VCaP (cell line): ENCODE measurements around the gene BTBD1.
"Not testable (repeated sequence)": the region's sequence is repeated elsewhere in the genome, so short reads cannot be mapped to it uniquely, and the experiment has no call there.

Experiments used
- H3K27ac ChIP-seq: fragments of 450-650 bp; 2 replicates; pipeline ENCODE4 v1.5.1; 2017
- CTCF ChIP-seq: fragments of 450-650 bp; conservative IDR thresholded peaks from 2 replicates; pipeline ENCODE4 v1.5.1; 2017; ENCODE audit warnings: mild to moderate bottlenecking, moderate library complexity

BTBD1 gene

GRCh38 chr15:83092309-83092976 lies 25.4 kb upstream of the BTBD1 start:
- no peak overlapping the region for H3K27ac ChIP-seq
- TF ChIP-seq CTCF: no peak

DNA sequence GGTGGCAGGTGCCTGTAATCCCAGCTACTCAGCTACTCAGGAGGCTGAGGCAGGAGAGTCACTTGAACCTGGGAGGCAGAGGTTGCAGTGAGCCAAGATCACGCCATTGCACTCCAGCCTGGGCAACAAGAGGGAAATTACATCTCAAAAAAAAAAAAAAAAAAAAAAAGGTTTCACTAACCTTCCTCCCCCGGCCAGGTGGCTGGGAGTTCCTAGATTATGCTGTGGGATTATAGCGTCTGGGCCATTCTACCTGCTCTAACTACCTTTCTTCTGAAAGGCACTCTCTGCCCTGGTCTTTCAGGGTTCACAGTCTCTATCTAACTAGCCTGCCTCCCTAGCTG lies 24.9 kb upstream of the BTBD1 start:
- not testable (repeated sequence) for H3K27ac ChIP-seq

GRCh38 chr15:83090465-83090864 lies 23.4 kb upstream of the BTBD1 start:
- H3K27ac ChIP-seq: no peak overlapping the region

GRCh38 chr15:83088876-83089275 lies 21.8 kb upstream of the BTBD1 start:
- no peak for TF ChIP-seq CTCF

More at GRCh38 chr15:83090465-83090864, 23.4 kb upstream of the BTBD1 start:
- TF ChIP-seq CTCF: no peak

GRCh38 chr15:83087576-83087975 lies 20.5 kb upstream of the BTBD1 start:
- TF ChIP-seq CTCF: no peak
- no peak overlapping the region for H3K27ac ChIP-seq

More at GRCh38 chr15:83088876-83089275, 21.8 kb upstream of the BTBD1 start:
- H3K27ac ChIP-seq: no peak overlapping the region

DNA sequence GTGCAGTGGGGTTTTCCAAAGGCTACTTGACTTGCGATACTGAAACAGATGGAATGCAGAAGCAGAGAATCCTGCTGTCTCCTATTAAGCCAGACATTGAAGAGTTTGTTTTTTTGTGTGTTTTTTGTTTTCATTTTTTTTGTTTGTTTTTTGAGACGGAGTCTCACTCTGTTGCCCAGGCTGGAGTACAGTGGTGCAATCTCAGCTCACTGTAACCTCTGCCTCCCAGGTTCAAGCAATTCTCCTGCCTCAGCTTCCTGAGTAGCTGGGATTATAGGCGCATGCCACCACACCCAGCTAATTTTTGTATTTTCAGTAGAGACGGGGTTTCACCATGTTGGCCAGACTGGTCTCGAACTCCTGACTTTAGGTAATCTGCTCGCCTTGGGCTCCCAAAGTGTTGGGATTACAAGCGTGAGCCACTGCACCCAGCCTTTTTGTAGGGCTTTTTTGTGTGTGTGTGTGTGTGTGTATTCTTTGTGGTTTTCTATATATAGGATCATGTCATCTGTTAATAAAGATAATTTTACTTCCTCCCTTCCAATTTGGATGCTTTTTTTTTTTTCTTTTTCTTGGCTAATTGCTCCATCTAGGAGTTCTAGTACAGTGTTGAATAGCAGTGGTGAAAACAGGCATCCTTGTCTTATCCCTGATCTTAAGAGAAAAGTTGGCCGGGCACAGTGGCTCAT lies 19.0 kb upstream of the BTBD1 start:
- H3K27ac ChIP-seq: not testable (repeated sequence)

DNA sequence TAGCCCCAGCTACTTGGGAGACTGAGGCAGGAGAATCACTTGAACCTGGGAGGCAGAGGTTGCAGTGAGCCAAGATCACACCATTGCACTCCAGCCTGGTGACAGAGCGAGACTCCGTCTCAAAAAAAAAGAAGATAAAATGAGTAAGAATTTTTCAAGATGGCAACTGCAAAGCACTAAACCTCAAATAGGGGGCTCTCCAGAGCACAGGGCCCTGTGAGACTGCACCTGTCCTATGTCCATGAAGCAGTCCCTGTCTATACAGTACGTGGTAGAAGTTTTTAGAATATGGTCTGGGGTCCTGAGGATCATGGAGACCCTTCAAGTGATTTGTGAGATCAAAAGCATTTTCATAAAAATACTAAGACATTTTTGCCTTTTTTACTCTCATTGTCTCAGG lies 18.4 kb upstream of the BTBD1 start:
- not testable (repeated sequence) for H3K27ac ChIP-seq

DNA sequence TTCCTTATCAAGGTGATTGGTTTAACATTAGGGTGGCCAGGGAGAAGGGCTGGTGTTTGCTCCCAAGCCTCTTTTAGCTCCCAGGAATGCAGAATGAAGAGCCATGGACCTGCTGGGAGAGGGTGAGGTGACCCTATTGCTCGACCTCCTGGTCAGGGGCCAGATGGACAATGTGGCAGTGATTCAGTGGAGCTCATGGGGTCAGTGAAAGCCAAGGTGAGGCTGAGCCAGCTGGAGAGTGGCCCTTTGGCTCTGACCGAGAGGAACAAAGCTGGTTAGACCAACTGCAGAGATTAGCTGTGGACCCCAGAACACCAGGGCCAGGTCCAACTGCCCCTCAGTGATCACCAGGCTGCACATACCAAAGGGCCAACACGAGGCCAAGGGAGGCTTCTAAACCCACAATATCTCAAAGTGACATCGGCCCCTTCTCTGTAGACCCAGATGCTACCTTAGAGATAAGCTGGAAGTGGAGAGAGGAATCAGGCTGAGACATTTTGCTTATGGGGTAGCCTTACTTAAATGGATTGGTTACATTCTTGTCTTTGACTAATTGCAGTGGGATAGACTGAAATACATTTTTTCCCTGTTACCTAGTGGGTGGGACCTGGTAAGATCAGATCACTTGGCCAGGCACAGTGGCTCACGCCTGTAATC lies 15.8 kb upstream of the BTBD1 start:
- TF ChIP-seq CTCF: no peak
- no peak overlapping the region for H3K27ac ChIP-seq
